HG03025 (cell line): ENCODE data around the gene MED27.

Experiments used
- ATAC-seq: cut with Tn5 transposase; IDR thresholded peaks from one replicate; pipeline ENCODE4 v1.9.1; 2021; ENCODE audit warnings: mild to moderate bottlenecking, moderate library complexity; ENCODE audit not compliant: unreplicated experiment, low FRiP score

Gene MED27

GRCh38 chr9:132079391-132080091 lies at the start of gene MED27:
MED27 (minus strand) TSS chr9:132079867; CDS start chr9:132079844, 23 bp downstream.
- no peak for ATAC-seq

- ATAC-seq: no peak
Measured at GRCh38 chr9:132127888-132128534, 48.3 kb upstream of the MED27 start.

- no peak for ATAC-seq
Measured at GRCh38 chr9:132126680-132127236, 47.1 kb upstream of the MED27 start.

DNA sequence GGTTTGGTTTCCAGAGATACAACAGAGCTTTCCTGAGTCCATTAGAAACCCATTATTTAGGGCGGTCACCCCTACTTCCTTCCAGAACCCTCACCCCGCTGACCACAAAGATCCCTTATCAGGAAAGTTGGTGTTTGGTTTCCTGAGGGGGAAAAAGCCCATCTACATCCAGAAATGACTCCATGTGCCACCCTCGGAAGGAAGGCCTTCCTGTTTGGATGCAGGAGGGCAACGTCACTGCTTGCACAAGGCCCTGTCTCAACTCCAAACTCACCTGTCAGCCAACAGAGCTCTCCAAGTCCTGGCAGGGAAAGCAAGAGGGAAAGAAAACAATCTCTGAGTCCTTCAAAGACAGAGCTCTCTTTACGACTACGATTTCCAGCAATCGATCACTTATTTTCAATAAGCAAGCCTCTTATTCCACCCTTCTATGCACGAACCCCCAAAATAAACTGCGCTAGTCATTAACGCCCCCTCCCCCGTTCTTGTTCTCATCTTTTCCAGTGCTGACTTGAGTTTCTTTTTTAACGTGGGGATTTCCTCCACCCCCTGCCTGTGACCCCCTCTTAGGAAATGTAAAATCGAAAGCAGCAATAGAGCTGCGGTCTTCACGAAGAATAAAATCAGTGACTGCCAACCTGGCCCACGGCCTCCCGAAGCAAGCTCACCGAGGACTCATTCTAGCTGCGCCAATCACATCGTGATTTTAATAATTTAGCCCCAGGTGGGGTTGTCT lies 46.4 kb upstream of the MED27 start:
- ATAC-seq: no peak

GRCh38 chr9:132125361-132125760 lies 45.7 kb upstream of the MED27 start:
- ATAC-seq: no peak

GRCh38 chr9:132124800-132125199 lies 45.1 kb upstream of the MED27 start:
- no peak for ATAC-seq

GRCh38 chr9:132121021-132121420 lies 41.4 kb upstream of the MED27 start:
- no peak for ATAC-seq

- no peak for ATAC-seq
Measured at GRCh38 chr9:132117694-132118093, 38.0 kb upstream of the MED27 start.

GRCh38 chr9:132116583-132116982 lies 36.9 kb upstream of the MED27 start:
- no peak for ATAC-seq

GRCh38 chr9:132114102-132114707 lies 34.5 kb upstream of the MED27 start:
- ATAC-seq: no peak

DNA sequence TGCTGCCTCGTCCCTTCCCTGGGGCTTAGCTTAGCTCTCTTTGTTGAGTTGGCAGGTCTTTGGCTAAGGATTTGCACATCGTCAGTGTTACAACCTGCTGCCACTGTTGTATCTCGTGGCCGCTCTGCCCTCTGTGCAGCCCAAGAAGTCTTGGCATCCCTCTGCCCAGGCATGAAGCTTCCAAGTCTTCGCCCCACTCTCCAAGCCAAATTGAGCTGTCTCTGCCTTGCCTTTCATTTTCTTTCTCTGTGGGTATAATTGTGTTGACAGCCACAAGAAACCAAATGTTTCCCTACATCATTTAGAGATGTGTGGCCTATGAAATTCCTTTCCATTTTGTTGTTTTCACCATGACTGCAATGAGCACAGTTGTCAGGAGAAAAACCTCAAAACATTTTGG lies 29.6 kb upstream of the MED27 start:
- ATAC-seq: no peak

DNA sequence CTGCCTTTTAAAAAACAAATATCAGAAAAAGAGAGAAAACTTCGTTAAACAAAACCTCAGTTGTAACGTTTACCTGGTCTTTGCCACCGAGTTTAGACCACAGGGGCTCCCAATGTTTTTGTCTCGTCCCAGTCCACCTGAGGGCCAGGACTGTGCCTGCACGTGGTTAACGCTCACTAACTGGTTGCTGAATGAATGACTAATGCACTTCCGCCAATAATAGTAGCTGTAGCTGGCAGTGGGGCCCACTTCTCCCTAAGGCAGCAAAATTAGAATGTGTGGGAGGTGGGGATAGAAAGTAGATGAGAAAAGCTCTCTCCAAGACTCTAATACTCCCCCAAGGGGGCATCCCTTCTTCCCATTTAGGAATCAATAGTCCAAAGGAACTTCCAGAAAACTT lies 29.1 kb upstream of the MED27 start:
- no peak for ATAC-seq

DNA sequence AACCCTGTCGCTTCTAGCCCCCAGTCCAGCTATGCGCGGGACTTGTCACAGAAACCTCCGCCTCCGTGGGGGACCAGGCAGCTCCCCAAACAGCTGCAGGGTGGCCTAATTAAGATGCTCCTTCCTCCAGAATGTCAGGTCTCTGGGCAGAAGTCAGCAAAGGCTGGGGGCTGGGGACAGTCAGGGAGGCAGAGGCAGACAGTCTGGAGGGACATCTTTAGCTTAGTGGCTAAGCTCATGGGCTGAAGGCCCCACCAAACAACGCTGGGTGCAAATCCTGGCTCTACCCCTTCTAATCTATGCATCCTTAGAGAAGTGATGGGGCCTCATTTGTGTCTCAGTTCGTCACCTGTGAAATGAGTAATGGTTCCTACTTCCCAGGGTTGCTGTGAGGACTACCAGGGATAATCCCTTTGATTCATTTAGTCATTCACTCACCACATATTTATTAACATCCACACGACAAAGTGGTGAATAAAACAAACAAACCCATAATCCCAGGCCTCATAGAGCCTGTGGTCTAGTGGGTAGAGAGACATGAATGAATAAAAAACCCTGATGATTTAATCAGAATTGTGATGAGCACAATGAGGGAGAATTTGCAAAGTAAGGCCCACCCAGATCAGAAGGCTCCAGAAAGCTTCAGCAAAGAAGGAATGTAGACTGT lies 20.2 kb upstream of the MED27 start:
- ATAC-seq: no peak

DNA sequence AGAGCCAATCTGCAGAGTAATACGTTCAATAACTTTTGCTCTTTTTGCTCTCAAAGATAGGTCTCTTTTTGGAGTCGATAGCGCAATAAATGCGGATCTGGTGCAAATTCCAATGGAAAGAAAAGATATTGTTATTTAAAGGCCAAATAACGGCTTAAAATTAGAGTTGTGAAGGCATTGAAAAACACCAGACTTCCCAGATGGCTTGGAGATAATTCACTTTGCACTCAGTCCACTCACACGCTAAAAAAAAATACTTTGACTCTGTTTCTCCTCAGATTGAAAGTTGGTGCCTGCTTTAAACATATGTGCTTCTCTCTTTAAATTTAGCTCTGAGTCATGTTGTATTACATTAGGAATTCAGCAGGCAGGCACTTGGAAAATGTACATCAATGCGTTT lies 19.5 kb upstream of the MED27 start:
- ATAC-seq: no peak

GRCh38 chr9:132094314-132094791 lies 14.7 kb upstream of the MED27 start:
- ATAC-seq: no peak

DNA sequence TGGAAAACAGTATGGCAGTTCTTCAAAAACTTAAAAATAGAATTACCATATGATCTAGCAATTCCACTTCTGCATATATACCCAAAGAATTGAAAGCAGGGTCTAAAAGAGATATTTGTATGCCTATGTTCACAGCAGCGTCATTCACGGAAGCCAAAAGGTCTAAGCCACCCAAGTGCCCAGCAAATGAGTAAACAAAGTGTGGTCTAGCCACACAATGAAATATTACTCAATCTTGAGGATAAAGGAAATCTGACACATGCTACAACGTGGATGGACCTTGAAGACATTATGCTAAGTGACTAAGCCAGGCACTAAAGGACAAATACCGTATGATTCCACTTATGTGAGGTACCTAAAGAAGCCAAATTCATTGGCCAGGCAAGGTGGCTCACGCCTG lies 11.1 kb upstream of the MED27 start:
- no peak for ATAC-seq

GRCh38 chr9:132087438-132088030 lies 7.9 kb upstream of the MED27 start:
- ATAC-seq: no peak

- ATAC-seq: no peak
Measured at GRCh38 chr9:132082188-132082587, 2.5 kb upstream of the MED27 start.

DNA sequence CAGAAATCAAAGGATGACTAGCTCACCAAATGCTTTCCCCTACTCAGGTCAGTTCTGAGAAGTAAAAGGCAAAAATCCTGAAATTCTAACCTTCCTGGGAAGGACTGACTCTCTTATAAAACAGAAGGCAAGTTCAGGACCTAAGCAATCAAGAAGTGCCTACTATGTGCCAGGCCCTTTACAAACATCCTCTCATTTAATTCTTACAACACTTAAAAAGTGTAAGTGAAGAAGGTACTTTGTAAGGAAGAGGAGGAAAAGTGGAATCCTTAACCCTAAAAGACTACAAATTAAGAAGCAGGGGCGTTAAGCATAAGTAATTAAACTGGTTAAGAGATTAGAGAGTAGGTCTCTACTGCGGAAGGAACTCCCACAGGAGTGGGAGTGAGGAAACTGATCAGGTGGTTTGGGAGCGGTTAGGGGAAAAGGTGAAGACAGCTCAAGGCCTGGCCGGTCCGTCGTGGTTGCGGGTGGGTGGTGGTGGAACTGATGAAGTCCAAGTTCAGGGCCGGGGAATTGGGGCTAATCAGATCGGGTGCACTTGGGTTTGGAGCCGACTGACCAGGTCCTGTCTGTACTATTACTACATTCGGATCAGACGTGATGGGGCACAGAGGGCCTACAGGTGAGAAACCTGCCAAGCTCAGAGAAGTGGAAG lies 839 bp downstream of the MED27 start:
- no peak for ATAC-seq
